ENCODE results near the gene PIEZO2. TPM values are rescaled to one million over a fixed set of nuclear protein-coding genes. Genes with fewer than 3 reads are reported as not detected.

The PIEZO2 gene
- total RNA-seq = 5.3 and 12.2 TPM in 2 replicates

GRCh38 chr18:11149441-11150270 is at the start of gene PIEZO2:
Gene PIEZO2, minus strand, starts transcription at chr18:11149569. Its CDS starts 981 bp downstream, at chr18:11148588.

Measured in smooth muscle cell of the pulmonary artery (primary cell).